HepG2 (cell line): ENCODE results near the gene SVOP. TPM values are rescaled to one million over a fixed set of nuclear protein-coding genes. Genes with fewer than 3 reads are reported as not detected.

ENCODE experiments used
- ATAD3A ChIP-seq: sonication (generic); formaldehyde crosslinking; IDR thresholded peaks from 2 replicates; pipeline ENCODE4 v1.4.0; 2020; ENCODE audit warnings: missing genetic modification reagents
- ATF7 ChIP-seq, 2 experiments: fragments of 450-650 bp in 1 of 2; sonication (generic) in 1 of 2; formaldehyde crosslinking in 1 of 2; IDR thresholded peaks; 2 replicates each; pipeline versions ENCODE4 v1.4.0 to v1.6.1; 2016 to 2020; ENCODE audit warnings: antibody characterized with exemption in 1 of 2, mild to moderate bottlenecking in 1 of 2, missing genetic modification reagents in 1 of 2
- CCAR2 ChIP-seq: fragments of 200-400 bp; formaldehyde crosslinking; optimal IDR thresholded peaks from 2 replicates; pipeline ENCODE3; 2018; ENCODE audit warnings: low read depth, mild to moderate bottlenecking, low read length, moderate library complexity
- EZH2 ChIP-seq: conservative IDR thresholded peaks from 2 replicates; pipeline ENCODE4 v1.6.1; 2012; ENCODE audit warnings: mild to moderate bottlenecking, low read depth, low read length, moderate library complexity
- GPN1 ChIP-seq: sonication (generic); formaldehyde crosslinking; IDR thresholded peaks from 2 replicates; pipeline ENCODE4 v1.5.1; 2020; ENCODE audit warnings: missing genetic modification reagents, borderline replicate concordance
- HNF4G ChIP-seq, 2 experiments: sonication (generic) in 1 of 2; formaldehyde crosslinking in 1 of 2; IDR thresholded peaks; 2 replicates each; pipeline versions ENCODE4 v1.4.0 to v1.6.1; 2011 to 2020; ENCODE audit warnings: borderline replicate concordance in 2 of 2, low read depth in 2 of 2, mild to moderate bottlenecking in 2 of 2, low read length in 1 of 2, missing genetic modification reagents in 1 of 2, moderate library complexity in 1 of 2
- KDM2A ChIP-seq: sonication (generic); formaldehyde crosslinking; IDR thresholded peaks from 2 replicates; pipeline ENCODE4 v1.4.0; 2020; ENCODE audit warnings: low read depth, missing genetic modification reagents, borderline replicate concordance
- KLF15 ChIP-seq: sonication (generic); formaldehyde crosslinking; IDR thresholded peaks from 2 replicates; pipeline ENCODE4 v1.8.1; 2023; ENCODE audit warnings: borderline replicate concordance, mild to moderate bottlenecking, inconsistent platforms, missing genetic modification reagents, mixed read lengths
- MED1 ChIP-seq: sonication (generic); formaldehyde crosslinking; IDR thresholded peaks from 2 replicates; pipeline ENCODE4 v1.4.0; 2020; ENCODE audit warnings: missing genetic modification reagents
- MEIS1 ChIP-seq: sonication (generic); formaldehyde crosslinking; IDR thresholded peaks from 2 replicates; pipeline ENCODE4 v1.9.0; 2021; ENCODE audit warnings: mild to moderate bottlenecking, missing genetic modification reagents, moderate library complexity, borderline replicate concordance
- MTA1 ChIP-seq: sonication (generic); formaldehyde crosslinking; IDR thresholded peaks from 2 replicates; pipeline ENCODE4 v1.4.0; 2020; ENCODE audit warnings: missing genetic modification reagents, mild to moderate bottlenecking, borderline replicate concordance
- RARA ChIP-seq: IDR thresholded peaks from 2 replicates; pipeline ENCODE4 v1.6.1; 2016; ENCODE audit warnings: missing genetic modification reagents, missing compliant biosample characterization
- SIN3A ChIP-seq: IDR thresholded peaks from 2 replicates; pipeline ENCODE4 v1.6.1; 2011; ENCODE audit warnings: low read depth, mild to moderate bottlenecking, control low read depth, low read length, borderline replicate concordance
- SMAD3 ChIP-seq: sonication (generic); formaldehyde crosslinking; IDR thresholded peaks from 2 replicates; pipeline ENCODE4 v1.4.0; 2020; ENCODE audit warnings: missing genetic modification reagents
- ZKSCAN5 ChIP-seq: sonication (generic); formaldehyde crosslinking; IDR thresholded peaks from 2 replicates; pipeline ENCODE4 v1.5.1; 2020; ENCODE audit warnings: mild to moderate bottlenecking, missing genetic modification reagents
- ZKSCAN8 ChIP-seq: IDR thresholded peaks from 2 replicates; pipeline ENCODE4 v1.6.1; 2016; ENCODE audit warnings: borderline replicate concordance, missing genetic modification reagents, missing compliant biosample characterization
- ZNF556 ChIP-seq: sonication (generic); formaldehyde crosslinking; IDR thresholded peaks from 2 replicates; pipeline ENCODE4 v1.4.0; 2020; ENCODE audit warnings: mild to moderate bottlenecking, missing genetic modification reagents, borderline replicate concordance
- ZNF703 ChIP-seq: sonication (generic); formaldehyde crosslinking; IDR thresholded peaks from 2 replicates; pipeline ENCODE4 v1.5.1; 2020; ENCODE audit warnings: missing genetic modification reagents, mild to moderate bottlenecking, moderate library complexity, borderline replicate concordance
- ZNF710 ChIP-seq: sonication (generic); formaldehyde crosslinking; IDR thresholded peaks from 2 replicates; pipeline ENCODE4 v1.5.0; 2020; ENCODE audit warnings: mild to moderate bottlenecking, missing genetic modification reagents, borderline replicate concordance
- ZNF782 ChIP-seq: sonication (generic); formaldehyde crosslinking; IDR thresholded peaks from 2 replicates; pipeline ENCODE4 v1.4.0; 2020; ENCODE audit warnings: missing genetic modification reagents, mild to moderate bottlenecking, borderline replicate concordance
- polyA plus RNA-seq, 8 experiments: library from polyadenylated mRNA; depleted of rRNA in 3 of 8; stranded (reverse) in 7 of 8; unstranded in 1 of 8; fragments of >200 nt; fragmentation: Illumina TruSeq in 4 of 8; extraction: Trizol in 4 of 8; gene quantifications; 2 replicates each; pipeline versions ENCODE4 v1.2.1 to v1.2.3, GENCODE V29; 2011 to 2016; ENCODE audit warnings: low read depth in 4 of 8, missing spikeins in 1 of 8, mixed read lengths in 1 of 8; ENCODE audit not compliant: insufficient read depth in 1 of 8
- total RNA-seq, 5 experiments: library from RNA; depleted of rRNA; stranded (reverse); fragments of >200 nt; fragmentation: Illumina TruSeq; extraction: Trizol; gene quantifications; 2 replicates each; pipeline ENCODE4 v1.2.3, GENCODE V29; 2016; ENCODE audit warnings: low read depth in 1 of 5
- TF ChIP-seq, protein P1 (sequence below): sonication (generic); formaldehyde crosslinking; IDR thresholded peaks from 2 replicates; pipeline ENCODE4 v1.4.0; 2020; ENCODE audit warnings: missing genetic modification reagents; ENCODE audit errors: not compliant biosample characterization
- TF ChIP-seq, protein P2 (sequence below): sonication (generic); formaldehyde crosslinking; IDR thresholded peaks from 2 replicates; pipeline ENCODE4 v1.4.0; 2020; ENCODE audit warnings: mild to moderate bottlenecking, missing genetic modification reagents
- TF ChIP-seq, protein P3 (sequence below): sonication (generic); formaldehyde crosslinking; IDR thresholded peaks from 2 replicates; pipeline ENCODE4 v1.4.0; 2020; ENCODE audit warnings: missing genetic modification reagents, borderline replicate concordance

Gene SVOP
- total and polyA plus RNA-seq, 2 of the 13 experiments (the other 11 are each of a cell fraction or from before 2014, with no cell fraction given), result not detected

GRCh38 chr12:108879615-108880254 lies 141.1 kb downstream of the SVOP start, which contains the start of gene DAO (continued):
- 0 out of 2 replicates have a peak, but pooled peaks have one; percentile 33 for TF ChIP-seq ZNF710
- TF ChIP-seq ATAD3A, result no peak
- no peak for TF ChIP-seq SIN3A
- no peak for TF ChIP-seq SMAD3 (CRISPR knock-in tag)
- TF ChIP-seq, protein P1, sequence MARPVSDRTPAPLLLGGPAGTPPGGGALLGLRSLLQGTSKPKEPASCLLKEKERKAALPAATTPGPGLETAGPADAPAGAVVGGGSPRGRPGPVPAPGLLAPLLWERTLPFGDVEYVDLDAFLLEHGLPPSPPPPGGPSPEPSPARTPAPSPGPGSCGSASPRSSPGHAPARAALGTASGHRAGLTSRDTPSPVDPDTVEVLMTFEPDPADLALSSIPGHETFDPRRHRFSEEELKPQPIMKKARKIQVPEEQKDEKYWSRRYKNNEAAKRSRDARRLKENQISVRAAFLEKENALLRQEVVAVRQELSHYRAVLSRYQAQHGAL, result no peak
- no peak for TF ChIP-seq ZKSCAN8 (CRISPR knock-in tag)
- TF ChIP-seq KDM2A (CRISPR knock-in tag), result 0 out of 2 replicates have a peak, but pooled peaks have one; percentile 26
- TF ChIP-seq ZKSCAN5, result 0 out of 2 replicates have a peak, but pooled peaks have one; percentile 29
- peak; percentile 33; the same call in 1 of the 2 replicates for TF ChIP-seq ZNF782
- TF ChIP-seq MED1 (CRISPR knock-in tag), result peak; percentile 40; the same call in 1 of the 2 replicates
- no peak for TF ChIP-seq ATF7 (IDR thresholded peaks at IDR 0.05)
- no peak for TF ChIP-seq ATF7 (CRISPR knock-in tag; IDR thresholded peaks at IDR 0.05)
- no peak for TF ChIP-seq CCAR2
- no peak for TF ChIP-seq RARA
- TF ChIP-seq, protein P2, sequence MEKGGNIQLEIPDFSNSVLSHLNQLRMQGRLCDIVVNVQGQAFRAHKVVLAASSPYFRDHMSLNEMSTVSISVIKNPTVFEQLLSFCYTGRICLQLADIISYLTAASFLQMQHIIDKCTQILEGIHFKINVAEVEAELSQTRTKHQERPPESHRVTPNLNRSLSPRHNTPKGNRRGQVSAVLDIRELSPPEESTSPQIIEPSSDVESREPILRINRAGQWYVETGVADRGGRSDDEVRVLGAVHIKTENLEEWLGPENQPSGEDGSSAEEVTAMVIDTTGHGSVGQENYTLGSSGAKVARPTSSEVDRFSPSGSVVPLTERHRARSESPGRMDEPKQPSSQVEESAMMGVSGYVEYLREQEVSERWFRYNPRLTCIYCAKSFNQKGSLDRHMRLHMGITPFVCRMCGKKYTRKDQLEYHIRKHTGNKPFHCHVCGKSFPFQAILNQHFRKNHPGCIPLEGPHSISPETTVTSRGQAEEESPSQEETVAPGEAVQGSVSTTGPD (CRISPR knock-in tag), result no peak
- TF ChIP-seq, protein P3, sequence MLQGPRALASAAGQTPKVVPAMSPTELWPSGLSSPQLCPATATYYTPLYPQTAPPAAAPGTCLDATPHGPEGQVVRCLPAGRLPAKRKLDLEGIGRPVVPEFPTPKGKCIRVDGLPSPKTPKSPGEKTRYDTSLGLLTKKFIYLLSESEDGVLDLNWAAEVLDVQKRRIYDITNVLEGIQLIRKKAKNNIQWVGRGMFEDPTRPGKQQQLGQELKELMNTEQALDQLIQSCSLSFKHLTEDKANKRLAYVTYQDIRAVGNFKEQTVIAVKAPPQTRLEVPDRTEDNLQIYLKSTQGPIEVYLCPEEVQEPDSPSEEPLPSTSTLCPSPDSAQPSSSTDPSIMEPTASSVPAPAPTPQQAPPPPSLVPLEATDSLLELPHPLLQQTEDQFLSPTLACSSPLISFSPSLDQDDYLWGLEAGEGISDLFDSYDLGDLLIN (CRISPR knock-in tag), result no peak
- no peak for TF ChIP-seq KLF15 (CRISPR knock-in tag)
- no peak; the same call in 1 of the 2 replicates for TF ChIP-seq MEIS1 (CRISPR knock-in tag)
- no peak for TF ChIP-seq ZNF703 (CRISPR knock-in tag)
- TF ChIP-seq EZH2, result no peak
- TF ChIP-seq MTA1 (CRISPR knock-in tag), result peak; percentile 70; the same call in 1 of the 2 replicates
- 0 out of 2 replicates have a peak, but pooled peaks have one; percentile 64 for TF ChIP-seq ZNF556
- TF ChIP-seq GPN1, result no peak
- peak; percentile 83 for TF ChIP-seq HNF4G (IDR thresholded peaks at IDR 0.05; ENCODE audit: borderline replicate concordance, low read depth, low read length)
- TF ChIP-seq HNF4G (CRISPR knock-in tag; IDR thresholded peaks at IDR 0.05; ENCODE audit: borderline replicate concordance, low read depth), result peak; percentile 73; the same call in 1 of the 2 replicates
